ENCODE results near the gene OR10A2.
"Not testable (repeated sequence)": the region's sequence is repeated elsewhere in the genome, so short reads cannot be mapped to it uniquely, and the experiment has no call there.

The OR10A2 gene

GRCh38 chr11:6862961-6863360 is at the start of gene OR10A2:
TSS of gene OR10A2 (plus strand) at chr11:6863057. CDS start at chr11:6869755, 6,698 bp downstream.
- DNase-seq = no peak

GRCh38 chr11:6813656-6814055 is 49.2 kb upstream of the OR10A2 start:
- DNase-seq = no peak

- no peak for DNase-seq
Measured at GRCh38 chr11:6817694-6818093, 45.2 kb upstream of the OR10A2 start.

- no peak for DNase-seq
Measured at GRCh38 chr11:6818967-6819366, 43.9 kb upstream of the OR10A2 start.

- no peak for DNase-seq
Measured at GRCh38 chr11:6824136-6824823, 38.6 kb upstream of the OR10A2 start.

- DNase-seq = no peak
Measured at GRCh38 chr11:6825231-6825744, 37.6 kb upstream of the OR10A2 start.

- DNase-seq = no peak
Measured at GRCh38 chr11:6828103-6828502, 34.8 kb upstream of the OR10A2 start.

GRCh38 chr11:6833356-6833755 is 29.5 kb upstream of the OR10A2 start:
- no peak for DNase-seq

- no peak for DNase-seq
Measured at GRCh38 chr11:6834021-6834420, 28.8 kb upstream of the OR10A2 start.

GRCh38 chr11:6841694-6842093 is 21.2 kb upstream of the OR10A2 start:
- no peak for DNase-seq

- no peak for DNase-seq
Measured at GRCh38 chr11:6843670-6844069, 19.2 kb upstream of the OR10A2 start.

- DNase-seq = no peak
Measured at GRCh38 chr11:6844356-6844755, 18.5 kb upstream of the OR10A2 start.

GRCh38 chr11:6845383-6845782 is 17.5 kb upstream of the OR10A2 start, which contains the start of gene OR10A5:
TSS of gene OR10A5 (plus strand) at chr11:6845683. CDS start at chr11:6845683, 0 bp downstream.
- no peak for DNase-seq

- no peak for DNase-seq
Measured at GRCh38 chr11:6850526-6850925, 12.3 kb upstream of the OR10A2 start.

GRCh38 chr11:6854801-6855200 is 8.1 kb upstream of the OR10A2 start:
- DNase-seq = not testable (repeated sequence)

GRCh38 chr11:6855971-6856541 is 6.8 kb upstream of the OR10A2 start:
- no peak for DNase-seq

GRCh38 chr11:6856871-6857270 is 6.0 kb upstream of the OR10A2 start:
- DNase-seq = no peak

- no peak for DNase-seq
Measured at GRCh38 chr11:6864438-6864837, 1.6 kb downstream of the OR10A2 start.

GRCh38 chr11:6871278-6871677 is 8.4 kb downstream of the OR10A2 start:
- DNase-seq = no peak

GRCh38 chr11:6875761-6876160 is 12.9 kb downstream of the OR10A2 start:
- DNase-seq = no peak

GRCh38 chr11:6876325-6876724 is 13.5 kb downstream of the OR10A2 start, which contains the start of gene OR10A4:
TSS of gene OR10A4 (plus strand) at chr11:6876625. CDS start at chr11:6876648, 23 bp downstream.
- DNase-seq = no peak

GRCh38 chr11:6876914-6877313 is 14.1 kb downstream of the OR10A2 start:
- no peak for DNase-seq

GRCh38 chr11:6882751-6883150 is 19.9 kb downstream of the OR10A2 start:
- DNase-seq = no peak

GRCh38 chr11:6887711-6888110 is 24.9 kb downstream of the OR10A2 start:
- not testable (repeated sequence) for DNase-seq

All from stimulated activated CD8-positive, alpha-beta memory T cell treated with anti-CD3 and anti-CD28 coated beads, Interleukin-4, amount 100 ng/mL, for 48 hours (primary cell).